Measurements from ENCODE around the gene RGS7. TPM values are rescaled to one million over a fixed set of nuclear protein-coding genes. Genes with fewer than 3 reads are reported as not detected.

Gene RGS7
- total and polyA plus RNA-seq, 2 of the 4 experiments (the other 2 are of a cell fraction), result 0.58 to 0.72 TPM

GRCh38 chr1:240999826-241000225 is 357.2 kb downstream of the RGS7 start:
- ATAC-seq (ENCODE audit: low read depth) (no peak), DNase-seq (no peak)
- H3K27ac ChIP-seq (ENCODE audit: insufficient read depth, low read length), result no peak overlapping the region
- no peak overlapping the region for H4K91ac ChIP-seq (ENCODE audit: insufficient read depth, low read depth, low read length)
- TF ChIP-seq BHLHE40 (IDR thresholded peaks at IDR 0.05; ENCODE audit: low read depth, low read length) (no peak), MAFK (IDR thresholded peaks at IDR 0.05; ENCODE audit: low read depth, low read length) (no peak), MAZ (IDR thresholded peaks at IDR 0.05; ENCODE audit: borderline replicate concordance, low read depth, low read length) (no peak), RCOR1 (IDR thresholded peaks at IDR 0.05; ENCODE audit: insufficient replicate concordance, low read length) (no peak), RAD21 (IDR thresholded peaks at IDR 0.05; ENCODE audit: low read length) (no peak), POLR2A (IDR thresholded peaks at IDR 0.05; ENCODE audit: low read depth, low read length) (no peak), MXI1 (IDR thresholded peaks at IDR 0.05; ENCODE audit: borderline replicate concordance, low read depth, low read length) (no peak), RFX5 (IDR thresholded peaks at IDR 0.05; ENCODE audit: low read depth, low read length) (no peak), SMC3 (IDR thresholded peaks at IDR 0.05; ENCODE audit: low read depth, low read length) (no peak), CEBPB (IDR thresholded peaks at IDR 0.05; ENCODE audit: low read depth, low read length) (no peak), CHD1 (IDR thresholded peaks at IDR 0.05; ENCODE audit: low read depth, low read length) (no peak), FOS (IDR thresholded peaks at IDR 0.05; ENCODE audit: low read depth, low read length) (no peak), NFE2L2 (IDR thresholded peaks at IDR 0.05; ENCODE audit: low read depth, low read length) (no peak), ELK1 (IDR thresholded peaks at IDR 0.05; ENCODE audit: borderline replicate concordance, low read depth, low read length) (no peak)
- TF ChIP-seq, protein P1, sequence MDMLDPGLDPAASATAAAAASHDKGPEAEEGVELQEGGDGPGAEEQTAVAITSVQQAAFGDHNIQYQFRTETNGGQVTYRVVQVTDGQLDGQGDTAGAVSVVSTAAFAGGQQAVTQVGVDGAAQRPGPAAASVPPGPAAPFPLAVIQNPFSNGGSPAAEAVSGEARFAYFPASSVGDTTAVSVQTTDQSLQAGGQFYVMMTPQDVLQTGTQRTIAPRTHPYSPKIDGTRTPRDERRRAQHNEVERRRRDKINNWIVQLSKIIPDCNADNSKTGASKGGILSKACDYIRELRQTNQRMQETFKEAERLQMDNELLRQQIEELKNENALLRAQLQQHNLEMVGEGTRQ (IDR thresholded peaks at IDR 0.05; ENCODE audit: low read depth, low read length), result no peak
- TF ChIP-seq, protein P2, sequence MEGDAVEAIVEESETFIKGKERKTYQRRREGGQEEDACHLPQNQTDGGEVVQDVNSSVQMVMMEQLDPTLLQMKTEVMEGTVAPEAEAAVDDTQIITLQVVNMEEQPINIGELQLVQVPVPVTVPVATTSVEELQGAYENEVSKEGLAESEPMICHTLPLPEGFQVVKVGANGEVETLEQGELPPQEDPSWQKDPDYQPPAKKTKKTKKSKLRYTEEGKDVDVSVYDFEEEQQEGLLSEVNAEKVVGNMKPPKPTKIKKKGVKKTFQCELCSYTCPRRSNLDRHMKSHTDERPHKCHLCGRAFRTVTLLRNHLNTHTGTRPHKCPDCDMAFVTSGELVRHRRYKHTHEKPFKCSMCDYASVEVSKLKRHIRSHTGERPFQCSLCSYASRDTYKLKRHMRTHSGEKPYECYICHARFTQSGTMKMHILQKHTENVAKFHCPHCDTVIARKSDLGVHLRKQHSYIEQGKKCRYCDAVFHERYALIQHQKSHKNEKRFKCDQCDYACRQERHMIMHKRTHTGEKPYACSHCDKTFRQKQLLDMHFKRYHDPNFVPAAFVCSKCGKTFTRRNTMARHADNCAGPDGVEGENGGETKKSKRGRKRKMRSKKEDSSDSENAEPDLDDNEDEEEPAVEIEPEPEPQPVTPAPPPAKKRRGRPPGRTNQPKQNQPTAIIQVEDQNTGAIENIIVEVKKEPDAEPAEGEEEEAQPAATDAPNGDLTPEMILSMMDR (conservative IDR thresholded peaks at IDR 0.05; ENCODE audit: low read depth, low read length), result no peak
- CTCF ChIA-PET, result interaction anchor here (0.6 kb wide), 2 partner anchors 32 to 243 kb away, joined by 3 read pairs; no protein-coding TSS in a partner anchor
- no peak overlapping the region for H4K5ac ChIP-seq (ENCODE audit: low read depth, low read length)
- intact Hi-C loops (cut with micrococcal nuclease), result no loop called here
- no peaks in the 10 kb centered on the region for H3K4me1 ChIP-seq (ENCODE audit: control insufficient read depth, insufficient read depth, low read length)
- no peak overlapping the region for H2BK20ac ChIP-seq (ENCODE audit: low read depth, low read length)
- POLR2A ChIA-PET (ENCODE audit: unreplicated experiment), result no interaction called here
- dilution Hi-C loops (cut with HindIII; ENCODE audit: low sequenced_read_pairs, unreplicated experiment), result no loop called here
- no peak overlapping the region for H3K18ac ChIP-seq (ENCODE audit: low read depth, low read length)
- no peaks in the 10 kb centered on the region for H3K9me1 ChIP-seq (ENCODE audit: insufficient read depth, low read length)
- no peak overlapping the region for H2BK120ac ChIP-seq (ENCODE audit: low read depth, low read length)
- H3K9ac ChIP-seq (ENCODE audit: low read depth, low read length), result no peak overlapping the region
- no peak overlapping the region for H2AK5ac ChIP-seq (ENCODE audit: low read depth, low read length)
- no peak overlapping the region for H3K4me3 ChIP-seq (ENCODE audit: insufficient read depth, low read depth, low read length)
- H3K36me3 ChIP-seq (ENCODE audit: control insufficient read depth, insufficient read depth, low read length), result no peaks in the 10 kb centered on the region
- BruUV-seq (replicated peaks), result no TSS peak
- H4K20me1 ChIP-seq (ENCODE audit: insufficient read depth, low read length), result no peaks in the 10 kb centered on the region
- H3K23ac ChIP-seq (ENCODE audit: low read depth, low read length), result no peak overlapping the region
- no peak overlapping the region for H3K4me2 ChIP-seq (ENCODE audit: low read depth, low read length)
- H2BK15ac ChIP-seq (ENCODE audit: low read depth, low read length), result no peak overlapping the region
- no peak overlapping the region for H2AK9ac ChIP-seq (replicated peaks; ENCODE audit: low read depth, low read length, poor library complexity)
- no peaks in the 10 kb centered on the region for H3K27me3 ChIP-seq (ENCODE audit: control insufficient read depth, insufficient read depth, low read length)
- H3K79me1 ChIP-seq (ENCODE audit: low read depth in 1 of 2, low read length in 2 of 2), result no peaks in the 10 kb centered on the region
- H3K9me3 ChIP-seq (ENCODE audit: control insufficient read depth, insufficient read depth, low read length), result peaks cover 5% of the 10 kb centered on the region; the same call in 1 of the 2 replicates
- no peak overlapping the region for H2AFZ ChIP-seq (replicated peaks; ENCODE audit: low read length, poor library complexity)
- H3K4ac ChIP-seq (ENCODE audit: low read depth, low read length), result no peak overlapping the region
- H3K56ac ChIP-seq (ENCODE audit: extremely low read depth, insufficient read depth, low read length), result no peak overlapping the region
- H3K14ac ChIP-seq (replicated peaks; ENCODE audit: low read depth, low read length), result no peak overlapping the region
- H4K8ac ChIP-seq (ENCODE audit: low read depth in 2 of 2, low read length in 2 of 2), result no peak overlapping the region
- H2BK5ac ChIP-seq (ENCODE audit: low read depth, low read length, poor library complexity, severe bottlenecking), result no peak overlapping the region
- in situ Hi-C loops (cut with MboI; ENCODE audit: low sequenced_read_pairs), result no loop called here
- WGBS, 2 experiments (ENCODE audit: extremely low coverage in 2 of 2, insufficient read length in 1 of 2), result 67% methylated on average over 3 of the region's 8 CpGs; no CpG with 5 or more reads in 1 of the 2 experiments

All from IMR-90 (cell line).